Measurements from ENCODE around the gene LST1.

Gene LST1

GRCh38 chr6:31575952-31576685, 10.0 kb upstream of the LST1 start:
- peaks cover 67% of the 10 kb centered on the region for H3K4me1 ChIP-seq (ENCODE audit: insufficient read depth, low read length, poor library complexity, severe bottlenecking)
- H4K20me1 ChIP-seq (ENCODE audit: insufficient read depth, low read length, poor library complexity, severe bottlenecking) = no peaks in the 10 kb centered on the region
- peak overlapping the region; percentile 54 for H3K9ac ChIP-seq (ENCODE audit: low read depth, low read length, poor library complexity, severe bottlenecking)
- H3K79me2 ChIP-seq (ENCODE audit: insufficient read depth, low read length) = peaks cover 2% of the 10 kb centered on the region
- H2AFZ ChIP-seq (ENCODE audit: low read length) = no peak overlapping the region
- H3K9me3 ChIP-seq (ENCODE audit: insufficient read depth, low read depth, low read length) = no peaks in the 10 kb centered on the region
- H3F3A ChIP-seq (ENCODE audit: low read depth) = no peaks in the 10 kb centered on the region
- H3K36me3 ChIP-seq (ENCODE audit: insufficient read depth, low read length) = no peaks in the 10 kb centered on the region
- no peaks in the 10 kb centered on the region for H3K9me2 ChIP-seq (replicated peaks; ENCODE audit: low read depth, low read length)
- TF ChIP-seq, protein P1, sequence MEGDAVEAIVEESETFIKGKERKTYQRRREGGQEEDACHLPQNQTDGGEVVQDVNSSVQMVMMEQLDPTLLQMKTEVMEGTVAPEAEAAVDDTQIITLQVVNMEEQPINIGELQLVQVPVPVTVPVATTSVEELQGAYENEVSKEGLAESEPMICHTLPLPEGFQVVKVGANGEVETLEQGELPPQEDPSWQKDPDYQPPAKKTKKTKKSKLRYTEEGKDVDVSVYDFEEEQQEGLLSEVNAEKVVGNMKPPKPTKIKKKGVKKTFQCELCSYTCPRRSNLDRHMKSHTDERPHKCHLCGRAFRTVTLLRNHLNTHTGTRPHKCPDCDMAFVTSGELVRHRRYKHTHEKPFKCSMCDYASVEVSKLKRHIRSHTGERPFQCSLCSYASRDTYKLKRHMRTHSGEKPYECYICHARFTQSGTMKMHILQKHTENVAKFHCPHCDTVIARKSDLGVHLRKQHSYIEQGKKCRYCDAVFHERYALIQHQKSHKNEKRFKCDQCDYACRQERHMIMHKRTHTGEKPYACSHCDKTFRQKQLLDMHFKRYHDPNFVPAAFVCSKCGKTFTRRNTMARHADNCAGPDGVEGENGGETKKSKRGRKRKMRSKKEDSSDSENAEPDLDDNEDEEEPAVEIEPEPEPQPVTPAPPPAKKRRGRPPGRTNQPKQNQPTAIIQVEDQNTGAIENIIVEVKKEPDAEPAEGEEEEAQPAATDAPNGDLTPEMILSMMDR (conservative IDR thresholded peaks at IDR 0.05; ENCODE audit: low read length) = no peak
- H3K4me2 ChIP-seq (ENCODE audit: low read depth, low read length, poor library complexity, severe bottlenecking) = peak overlapping the region; percentile 52
- H3K27me3 ChIP-seq (ENCODE audit: insufficient read depth, low read length, poor library complexity, severe bottlenecking) = no peaks in the 10 kb centered on the region
- H3K4me3 ChIP-seq (ENCODE audit: low read length, poor library complexity, severe bottlenecking) = peak overlapping the region; percentile 49

- peaks cover 65% of the 10 kb centered on the region for H3K4me1 ChIP-seq (ENCODE audit: insufficient read depth, low read length, poor library complexity, severe bottlenecking)
- H4K20me1 ChIP-seq (ENCODE audit: insufficient read depth, low read length, poor library complexity, severe bottlenecking) = no peaks in the 10 kb centered on the region
- peak overlapping the region; percentile 54 for H3K9ac ChIP-seq (ENCODE audit: low read depth, low read length, poor library complexity, severe bottlenecking)
- H3K27me3 ChIP-seq (ENCODE audit: insufficient read depth, low read length, poor library complexity, severe bottlenecking) = no peaks in the 10 kb centered on the region
- no peaks in the 10 kb centered on the region for H3K9me3 ChIP-seq (ENCODE audit: insufficient read depth, low read depth, low read length)
- no peaks in the 10 kb centered on the region for H3F3A ChIP-seq (ENCODE audit: low read depth)
- no peaks in the 10 kb centered on the region for H3K36me3 ChIP-seq (ENCODE audit: insufficient read depth, low read length)
- TF ChIP-seq EZH2phosphoT487 (IDR thresholded peaks at IDR 0.05; ENCODE audit: borderline replicate concordance) = no peak
- TF ChIP-seq, protein P1 (conservative IDR thresholded peaks at IDR 0.05; ENCODE audit: low read length) = no peak
- peak overlapping the region; percentile 52 for H3K4me2 ChIP-seq (ENCODE audit: low read depth, low read length, poor library complexity, severe bottlenecking)
- H3K4me3 ChIP-seq (ENCODE audit: low read length, poor library complexity, severe bottlenecking) = peak overlapping the region; percentile 49
- no peak overlapping the region for H2AFZ ChIP-seq (ENCODE audit: low read length)
- H3K79me2 ChIP-seq (ENCODE audit: insufficient read depth, low read length) = peaks cover 12% of the 10 kb centered on the region
- no peaks in the 10 kb centered on the region for H3K9me2 ChIP-seq (replicated peaks; ENCODE audit: low read depth, low read length)
These were observed 9.0 kb upstream of the LST1 start for GRCh38 chr6:31576897-31577578.

DNA sequence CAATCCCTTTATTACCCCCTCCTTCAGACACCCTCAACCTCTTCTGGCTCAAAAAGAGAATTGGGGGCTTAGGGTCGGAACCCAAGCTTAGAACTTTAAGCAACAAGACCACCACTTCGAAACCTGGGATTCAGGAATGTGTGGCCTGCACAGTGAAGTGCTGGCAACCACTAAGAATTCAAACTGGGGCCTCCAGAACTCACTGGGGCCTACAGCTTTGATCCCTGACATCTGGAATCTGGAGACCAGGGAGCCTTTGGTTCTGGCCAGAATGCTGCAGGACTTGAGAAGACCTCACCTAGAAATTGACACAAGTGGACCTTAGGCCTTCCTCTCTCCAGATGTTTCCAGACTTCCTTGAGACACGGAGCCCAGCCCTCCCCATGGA, 8.5 kb upstream of the LST1 start:
- TF ChIP-seq, protein P1 (conservative IDR thresholded peaks at IDR 0.05; ENCODE audit: low read length) = no peak
- no peak for TF ChIP-seq EZH2phosphoT487 (IDR thresholded peaks at IDR 0.05; ENCODE audit: borderline replicate concordance)
- Histone ChIP-seq H3K4me3 (ENCODE audit: low read length, poor library complexity, severe bottlenecking) (no peak overlapping the region), H3K79me2 (ENCODE audit: insufficient read depth, low read length) (peaks cover 17% of the 10 kb centered on the region), H3K9me2 (replicated peaks; ENCODE audit: low read depth, low read length) (no peaks in the 10 kb centered on the region), H3K4me2 (ENCODE audit: low read depth, low read length, poor library complexity, severe bottlenecking) (peak overlapping the region; percentile 52), H3K9ac (ENCODE audit: low read depth, low read length, poor library complexity, severe bottlenecking) (peak overlapping the region; percentile 54), H3F3A (ENCODE audit: low read depth) (no peaks in the 10 kb centered on the region), H3K27me3 (ENCODE audit: insufficient read depth, low read length, poor library complexity, severe bottlenecking) (no peaks in the 10 kb centered on the region), H3K9me3 (ENCODE audit: insufficient read depth, low read depth, low read length) (no peaks in the 10 kb centered on the region), H3K4me1 (ENCODE audit: insufficient read depth, low read length, poor library complexity, severe bottlenecking) (peaks cover 65% of the 10 kb centered on the region), H4K20me1 (ENCODE audit: insufficient read depth, low read length, poor library complexity, severe bottlenecking) (no peaks in the 10 kb centered on the region), H2AFZ (ENCODE audit: low read length) (no peak overlapping the region), H3K36me3 (ENCODE audit: insufficient read depth, low read length) (no peaks in the 10 kb centered on the region)

Data from Loucy (cell line).